ENCODE data around the gene ELN. TPM values are rescaled to one million over a fixed set of nuclear protein-coding genes. Genes with fewer than 3 reads are reported as not detected.
"Not testable (repeated sequence)": the region's sequence is repeated elsewhere in the genome, so short reads cannot be mapped to it uniquely, and the experiment has no call there.

ELN gene
- total RNA-seq, 1 donor from 2014 or later = 83.3 TPM

- Histone ChIP-seq H3K9me3 (no peaks in the 10 kb centered on the region), H3K36me3 (peaks cover 65% of the 10 kb centered on the region), H3K4me3 (no peak overlapping the region), H3K4me1 (no peaks in the 10 kb centered on the region), H3K27me3 (ENCODE audit: low read depth) (no peaks in the 10 kb centered on the region), H3K27ac (no peak overlapping the region)
- peak; percentile 41 for DNase-seq
- ATAC-seq = no peak
- TF ChIP-seq CTCF (IDR thresholded peaks at IDR 0.05) = no peak
- intact Hi-C loops (cut with DNase I) = no loop called here
These were observed 16.7 kb downstream of the ELN start for GRCh38 chr7:74044366-74045350.

DNA sequence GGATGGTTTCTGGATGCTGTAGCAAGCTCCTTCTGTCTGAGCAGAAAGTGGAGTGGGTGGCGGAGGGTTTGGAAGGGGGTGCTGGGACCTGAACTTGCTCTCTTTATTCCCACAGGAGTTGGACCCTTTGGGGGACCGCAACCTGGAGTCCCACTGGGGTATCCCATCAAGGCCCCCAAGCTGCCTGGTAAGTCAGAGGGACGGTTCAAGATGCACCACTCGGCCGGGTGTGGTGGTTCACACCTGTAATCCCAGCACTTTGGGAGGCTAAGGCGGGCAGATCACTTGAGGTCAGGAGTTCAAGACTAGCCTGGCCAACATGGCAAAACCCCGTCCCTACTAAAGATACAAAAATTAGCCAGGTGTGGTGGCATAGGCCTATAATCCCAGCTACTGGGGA lies 18.6 kb downstream of the ELN start:
- H3K27me3 ChIP-seq (ENCODE audit: low read depth); H3K4me3 ChIP-seq; H3K4me1 ChIP-seq; H3K9me3 ChIP-seq; ATAC-seq; intact Hi-C loops (cut with DNase I); H3K27ac ChIP-seq: not testable (repeated sequence)
- peak; percentile 23 for DNase-seq
- peaks cover 61% of the 10 kb centered on the region for H3K36me3 ChIP-seq

DNA sequence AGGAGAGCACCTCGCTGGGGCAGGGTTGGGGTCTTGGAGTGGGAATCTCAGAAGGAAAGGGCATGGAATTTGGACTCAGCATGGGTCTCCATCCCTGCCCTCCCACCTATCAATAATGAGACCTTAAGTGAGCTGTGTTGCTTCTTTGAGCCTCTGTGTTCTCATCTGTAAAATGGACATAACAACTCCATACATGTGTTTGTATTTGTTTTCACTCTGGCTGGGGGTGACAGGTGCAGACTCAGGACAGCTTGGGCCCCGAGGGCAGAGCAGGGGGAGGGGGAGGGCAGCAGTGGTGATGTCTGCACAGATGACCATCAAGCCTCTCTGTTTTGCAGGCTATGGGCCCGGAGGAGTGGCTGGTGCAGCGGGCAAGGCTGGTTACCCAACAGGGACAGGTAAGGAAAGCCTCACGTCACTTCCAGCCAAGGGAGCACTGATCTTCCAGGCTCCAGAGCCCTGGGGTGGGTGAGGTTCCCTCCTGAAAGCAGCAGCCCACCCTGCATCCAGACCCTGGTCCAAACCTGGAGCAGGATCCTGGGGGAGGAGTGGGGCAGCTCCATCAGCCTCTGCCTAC lies 19.9 kb downstream of the ELN start:
- Histone ChIP-seq H3K4me3 (no peak overlapping the region), H3K27ac (no peak overlapping the region), H3K4me1 (peaks cover 6% of the 10 kb centered on the region), H3K36me3 (peaks cover 62% of the 10 kb centered on the region), H3K27me3 (ENCODE audit: low read depth) (no peaks in the 10 kb centered on the region), H3K9me3 (no peaks in the 10 kb centered on the region)
- ATAC-seq (no peak), DNase-seq (peak; percentile 32)
- intact Hi-C loops (cut with DNase I) = no loop called here
- TF ChIP-seq CTCF (IDR thresholded peaks at IDR 0.05) = no peak

DNA sequence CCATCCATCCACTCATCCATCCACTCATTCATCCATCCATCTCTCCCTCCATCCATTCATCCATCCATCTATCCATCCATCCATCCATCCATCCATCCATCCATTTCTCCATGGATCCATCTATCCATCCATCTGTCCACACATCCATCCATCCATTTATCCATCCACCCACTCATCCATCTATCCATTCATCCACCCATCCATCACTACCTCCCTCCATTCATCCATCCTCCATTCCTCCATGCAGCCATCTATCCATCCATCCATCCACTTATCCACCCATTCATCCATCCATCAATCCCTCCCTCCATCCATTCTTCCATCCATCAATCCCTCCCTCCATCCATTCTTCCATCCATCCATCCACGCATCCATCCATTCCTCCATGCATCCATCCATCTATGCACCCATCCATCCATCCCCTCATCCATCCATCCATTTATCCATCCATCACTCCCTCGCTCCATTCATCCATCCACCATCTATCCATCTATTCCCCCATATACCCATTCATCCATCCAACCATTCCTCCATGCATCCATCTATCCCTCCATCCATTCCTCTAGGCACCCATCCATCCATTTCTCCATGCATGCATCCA lies 21.1 kb downstream of the ELN start:
- no peak for DNase-seq
- peaks cover 67% of the 10 kb centered on the region for H3K36me3 ChIP-seq
- H3K27me3 ChIP-seq (ENCODE audit: low read depth) = no peaks in the 10 kb centered on the region
- intact Hi-C loops (cut with DNase I) = no loop called here
- peaks cover 6% of the 10 kb centered on the region for H3K4me1 ChIP-seq
- H3K4me3 ChIP-seq = no peak overlapping the region
- H3K9me3 ChIP-seq = no peaks in the 10 kb centered on the region
- no peak for ATAC-seq
- no peak overlapping the region for H3K27ac ChIP-seq
- TF ChIP-seq CTCF (IDR thresholded peaks at IDR 0.05) = no peak

DNA sequence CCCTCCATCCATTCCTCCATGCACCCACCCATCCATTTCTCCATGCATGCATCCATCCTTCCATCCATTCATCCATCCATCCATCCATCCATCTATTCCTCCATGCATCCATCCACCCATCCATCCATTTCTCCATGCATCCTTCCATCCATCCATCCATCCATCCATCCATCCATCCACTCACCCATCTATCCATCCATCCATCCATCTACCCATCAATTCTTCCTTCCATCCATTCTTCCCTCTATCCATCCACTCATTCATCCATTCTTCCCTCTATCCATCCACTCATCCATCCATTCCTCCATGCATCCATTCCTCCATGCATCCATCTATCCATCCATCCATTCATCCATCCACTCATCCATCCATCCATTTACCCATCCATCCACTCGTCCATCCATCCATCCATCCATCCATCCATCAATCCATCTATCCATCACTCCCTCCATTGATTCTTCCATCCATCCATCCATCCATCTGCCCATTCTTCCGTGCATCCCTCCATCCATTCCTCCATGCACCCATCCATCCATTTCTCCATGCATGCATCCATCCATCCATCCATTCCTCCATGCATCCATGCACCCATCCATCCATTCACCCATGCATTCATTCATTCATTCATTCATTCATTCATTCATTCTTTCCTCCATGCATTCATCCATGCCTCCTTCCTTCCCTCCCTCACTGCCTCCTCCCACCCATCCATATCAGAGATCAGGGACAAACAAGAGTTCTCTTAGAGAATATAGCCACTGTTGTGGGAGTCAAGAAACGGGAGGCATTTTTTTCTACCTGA lies 22.2 kb downstream of the ELN start:
- Histone ChIP-seq H3K4me1 (peaks cover 6% of the 10 kb centered on the region), H3K9me3 (no peaks in the 10 kb centered on the region), H3K4me3 (no peak overlapping the region), H3K36me3 (peaks cover 70% of the 10 kb centered on the region), H3K27ac (no peak overlapping the region), H3K27me3 (ENCODE audit: low read depth) (no peaks in the 10 kb centered on the region)
- ATAC-seq = no peak
- no peak for DNase-seq
- intact Hi-C loops (cut with DNase I) = no loop called here
- TF ChIP-seq CTCF (IDR thresholded peaks at IDR 0.05) = no peak
